Gastrocnemius medialis (tissue), 4 donors: ENCODE results near the gene DDIT4. TPM values are rescaled to one million over a fixed set of nuclear protein-coding genes. Genes with fewer than 3 reads are reported as not detected.

Source experiments
- ATAC-seq, 2 donors: fragments of 150-250 bp; one replicate each; pipeline ENCODE4 v1.9.1; 2016
- DNase-seq, 2 donors: peaks; one replicate each; pipeline ENCODE4 v3.0.0-alpha.2; 2019
- H3K27ac ChIP-seq, 4 donors: fragments of 200-600 bp; sonication (generic); 1 replicate in 1 of 4; 2 replicates in 3 of 4; pipeline ENCODE4 v1.5.1; 2016 to 2018; ENCODE audit warnings: mild to moderate bottlenecking in 2 of 4, moderate library complexity in 1 of 4
- H3K27me3 ChIP-seq, 3 donors: fragments of 200-600 bp; sonication (generic) in 2 of 3; 1 replicate in 1 of 3; 2 replicates in 2 of 3; pipeline versions ENCODE4 v1.5.1 to v1.6.0; 2016 to 2019; ENCODE audit warnings: mild to moderate bottlenecking in 1 of 3, moderate library complexity in 1 of 3
- H3K36me3 ChIP-seq, 2 donors: fragments of 200-600 bp; sonication (generic) in 1 of 2; one replicate each; pipeline ENCODE4 v1.5.1; 2017 to 2018
- H3K4me1 ChIP-seq, 2 donors: fragments of 200-600 bp; sonication (generic) in 1 of 2; one replicate each; pipeline ENCODE4 v1.5.1; 2016 to 2017; ENCODE audit warnings: mild to moderate bottlenecking in 2 of 2
- H3K4me3 ChIP-seq, 4 donors: fragments of 200-600 bp; sonication (generic) in 3 of 4; 1 replicate in 1 of 4; 2 replicates in 3 of 4; pipeline ENCODE4 v1.5.1; 2016 to 2019; ENCODE audit warnings: mild to moderate bottlenecking in 2 of 4
- H3K9me3 ChIP-seq, 3 donors: fragments of 200-600 bp; sonication (generic) in 2 of 3; 1 replicate in 1 of 3; 2 replicates in 2 of 3; pipeline ENCODE4 v1.5.1; 2016 to 2019
- POLR2A ChIP-seq, 2 donors: fragments of 450-650 bp; IDR thresholded peaks; one replicate each; pipeline ENCODE4 v1.6.1; 2017; ENCODE audit warnings: antibody characterized with exemption in 2 of 2, mild to moderate bottlenecking in 2 of 2, moderate library complexity in 2 of 2
- in situ Hi-C, 4 donors: fragments of 200-750 bp; cut with MboI; loops; one replicate each; pipeline versions ENCODE4 v1.15.0 to v1.8.0; 2017; ENCODE audit warnings: low sequenced_read_pairs in 4 of 4
- intact Hi-C: fragments of 100-400 bp; cut with DNase I; formaldehyde crosslinking; loops from one replicate; pipeline ENCODE4 v1.15.1; 2023; ENCODE audit warnings: low total_unique reads
- total RNA-seq, 4 donors: library from RNA; depleted of rRNA; stranded (reverse); fragments of >200 nt; gene quantifications; one replicate each; pipeline versions ENCODE4 v1.1.0 to v1.2.3, GENCODE V29; 2016
- TF ChIP-seq, protein P1 (sequence below), 5 experiments: fragments of 450-650 bp in 3 of 5; fragments of 200-600 bp in 2 of 5; sonication (generic) in 2 of 5; IDR thresholded peaks in 4 of 5; conservative IDR thresholded peaks in 1 of 5; 1 replicate in 4 of 5; 2 replicates in 1 of 5; pipeline ENCODE4 v1.5.1; 2016 to 2019; ENCODE audit warnings: antibody characterized with exemption in 5 of 5, mild to moderate bottlenecking in 3 of 5, moderate library complexity in 3 of 5

The DDIT4 gene
- total RNA-seq, 4 donors from 2014 or later: 296 to 667 (median 319) TPM

DNA sequence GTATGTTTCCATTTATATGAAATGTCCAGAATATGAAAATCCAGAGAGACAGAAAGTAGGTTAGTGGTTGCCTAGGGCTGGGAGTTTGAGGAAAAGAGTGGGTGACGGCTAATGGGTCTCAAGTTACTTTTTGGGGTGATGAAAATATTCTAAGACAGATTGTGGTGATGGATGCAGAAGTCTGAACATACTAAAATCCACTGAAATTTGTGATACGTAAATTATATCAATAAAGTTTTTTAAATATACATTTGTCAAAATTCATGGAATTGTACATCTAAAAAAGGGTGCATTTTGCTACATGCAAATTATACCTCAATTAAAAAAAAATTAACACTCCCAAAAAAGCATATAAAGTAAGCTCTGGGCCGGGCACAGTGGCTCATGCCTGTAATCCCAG lies 9.4 kb downstream of the DDIT4 start:
- DNase-seq: no peak
- no peak overlapping the region for H3K27ac ChIP-seq
- in situ Hi-C loops: no loop called here
- peaks cover 13 to 15% of the 10 kb centered on the region in 2 donors for H3K4me1 ChIP-seq
- TF ChIP-seq POLR2A (IDR thresholded peaks at IDR 0.05): no peak
- TF ChIP-seq, protein P1, sequence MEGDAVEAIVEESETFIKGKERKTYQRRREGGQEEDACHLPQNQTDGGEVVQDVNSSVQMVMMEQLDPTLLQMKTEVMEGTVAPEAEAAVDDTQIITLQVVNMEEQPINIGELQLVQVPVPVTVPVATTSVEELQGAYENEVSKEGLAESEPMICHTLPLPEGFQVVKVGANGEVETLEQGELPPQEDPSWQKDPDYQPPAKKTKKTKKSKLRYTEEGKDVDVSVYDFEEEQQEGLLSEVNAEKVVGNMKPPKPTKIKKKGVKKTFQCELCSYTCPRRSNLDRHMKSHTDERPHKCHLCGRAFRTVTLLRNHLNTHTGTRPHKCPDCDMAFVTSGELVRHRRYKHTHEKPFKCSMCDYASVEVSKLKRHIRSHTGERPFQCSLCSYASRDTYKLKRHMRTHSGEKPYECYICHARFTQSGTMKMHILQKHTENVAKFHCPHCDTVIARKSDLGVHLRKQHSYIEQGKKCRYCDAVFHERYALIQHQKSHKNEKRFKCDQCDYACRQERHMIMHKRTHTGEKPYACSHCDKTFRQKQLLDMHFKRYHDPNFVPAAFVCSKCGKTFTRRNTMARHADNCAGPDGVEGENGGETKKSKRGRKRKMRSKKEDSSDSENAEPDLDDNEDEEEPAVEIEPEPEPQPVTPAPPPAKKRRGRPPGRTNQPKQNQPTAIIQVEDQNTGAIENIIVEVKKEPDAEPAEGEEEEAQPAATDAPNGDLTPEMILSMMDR (IDR thresholded peaks at IDR 0.05 in 4 of 5, conservative IDR thresholded peaks at IDR 0.05 in 1 of 5): no peak
- no peak overlapping the region for H3K4me3 ChIP-seq
- H3K9me3 ChIP-seq: no peaks in the 10 kb centered on the region
- H3K36me3 ChIP-seq: no peaks in the 10 kb centered on the region
- intact Hi-C loops: no loop called here
- no peaks in the 10 kb centered on the region for H3K27me3 ChIP-seq
- no peak for ATAC-seq

DNA sequence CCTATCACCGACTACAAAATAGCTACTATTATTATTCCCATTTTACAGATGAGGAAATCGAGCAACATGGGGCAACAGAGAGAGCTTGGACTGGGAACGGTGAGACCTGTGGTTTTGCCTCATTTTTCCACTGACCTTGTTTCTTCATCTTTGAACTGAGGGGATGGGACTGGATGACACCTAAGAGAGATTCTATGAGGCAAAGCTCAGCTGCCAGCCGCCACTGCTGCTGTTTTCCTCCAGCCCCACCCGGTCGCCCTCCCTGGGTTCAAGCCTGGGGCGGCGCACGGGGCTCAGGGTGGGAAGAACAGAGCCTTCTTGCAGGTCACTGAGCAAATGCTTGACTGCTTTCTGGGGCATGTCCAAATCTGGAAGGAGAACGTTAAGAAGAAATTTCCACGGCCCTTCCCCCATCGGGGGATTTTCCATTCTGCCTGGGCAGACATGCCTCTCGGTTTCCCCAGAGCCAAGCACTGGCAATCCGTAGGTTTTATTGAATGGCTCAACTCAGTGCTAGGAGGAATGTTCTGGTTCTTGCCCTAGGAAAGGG lies 12.3 kb downstream of the DDIT4 start:
- no peak for ATAC-seq
- H3K4me3 ChIP-seq: no peak overlapping the region
- in situ Hi-C loops (no loop called here), intact Hi-C loops (no loop called here)
- H3K4me1 ChIP-seq: no peaks in the 10 kb centered on the region
- no peak for TF ChIP-seq POLR2A (IDR thresholded peaks at IDR 0.05)
- TF ChIP-seq, protein P1 (IDR thresholded peaks at IDR 0.05 in 4 of 5, conservative IDR thresholded peaks at IDR 0.05 in 1 of 5): no peak
- no peak for DNase-seq
- no peak overlapping the region for H3K27ac ChIP-seq
- no peaks in the 10 kb centered on the region for H3K9me3 ChIP-seq
- no peaks in the 10 kb centered on the region for H3K36me3 ChIP-seq
- H3K27me3 ChIP-seq: no peaks in the 10 kb centered on the region

DNA sequence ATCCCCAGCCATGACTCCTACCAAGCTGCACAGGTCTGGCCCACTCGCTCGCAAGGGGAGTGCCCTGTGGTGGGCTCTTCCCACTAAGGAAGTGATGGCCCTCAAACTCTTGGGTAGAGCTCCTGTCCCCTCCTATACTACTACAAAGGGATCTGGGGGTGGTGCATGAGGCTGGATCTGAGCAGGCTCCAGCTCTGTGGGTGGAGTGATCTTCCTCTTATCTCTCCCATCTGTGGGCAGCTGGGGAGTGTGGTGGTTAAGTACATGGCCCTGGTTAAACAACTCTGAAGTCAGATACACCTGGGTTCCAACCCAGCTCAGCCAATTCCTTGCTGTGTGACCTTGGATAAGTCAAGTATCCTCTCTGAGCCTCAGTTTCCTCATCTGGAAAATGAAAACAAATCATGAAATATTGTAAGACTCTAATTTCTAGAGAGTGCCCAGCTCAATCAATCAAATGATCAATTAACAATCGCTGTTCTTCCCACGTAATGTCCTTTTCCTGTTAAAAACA lies 17.4 kb downstream of the DDIT4 start:
- in situ Hi-C loops: no loop called here
- H3K36me3 ChIP-seq: no peaks in the 10 kb centered on the region
- no peaks in the 10 kb centered on the region for H3K9me3 ChIP-seq
- H3K27ac ChIP-seq: no peak overlapping the region
- DNase-seq (no peak), ATAC-seq (no peak)
- intact Hi-C loops: no loop called here
- TF ChIP-seq, protein P1 (IDR thresholded peaks at IDR 0.05 in 4 of 5, conservative IDR thresholded peaks at IDR 0.05 in 1 of 5): no peak
- no peak for TF ChIP-seq POLR2A (IDR thresholded peaks at IDR 0.05)
- no peaks in the 10 kb centered on the region for H3K27me3 ChIP-seq
- no peak overlapping the region for H3K4me3 ChIP-seq
- H3K4me1 ChIP-seq: no peaks in the 10 kb centered on the region

DNA sequence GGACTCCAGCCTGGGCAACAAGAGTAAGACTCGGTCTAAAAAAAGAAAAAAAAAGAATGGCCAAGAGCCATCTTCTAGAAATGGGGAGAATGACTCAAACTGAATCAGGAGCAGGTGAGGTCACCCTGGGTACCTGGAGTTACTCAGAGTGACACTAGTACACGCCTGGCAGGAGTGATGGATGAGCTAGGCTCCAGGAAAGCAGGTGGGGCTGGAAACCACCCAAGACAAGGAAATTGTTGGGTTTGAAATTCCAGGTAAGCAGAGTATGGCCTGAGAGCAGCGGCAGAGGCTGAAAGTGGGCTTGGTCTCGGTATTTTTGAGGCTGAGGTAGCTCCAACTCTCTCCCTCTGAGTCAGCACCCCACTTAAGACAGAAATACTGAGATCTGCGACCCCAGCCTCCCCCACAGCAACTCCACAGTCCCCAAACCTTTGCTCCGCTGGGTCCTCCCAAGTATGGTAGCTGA lies 18.5 kb downstream of the DDIT4 start:
- Histone ChIP-seq H3K4me3 (no peak overlapping the region), H3K27me3 (no peaks in the 10 kb centered on the region), H3K4me1 (peaks cover 0 to 5% of the 10 kb centered on the region in 2 donors), H3K36me3 (no peaks in the 10 kb centered on the region), H3K9me3 (no peaks in the 10 kb centered on the region), H3K27ac (no peak overlapping the region)
- DNase-seq: no peak
- in situ Hi-C loops: no loop called here
- ATAC-seq: no peak
- intact Hi-C loops: no loop called here
- TF ChIP-seq, protein P1 (IDR thresholded peaks at IDR 0.05 in 4 of 5, conservative IDR thresholded peaks at IDR 0.05 in 1 of 5): no peak
- no peak for TF ChIP-seq POLR2A (IDR thresholded peaks at IDR 0.05)
